D721Med (cell line): ENCODE measurements around the gene FAM43B.

Source experiments
- DNase-seq: peaks from one replicate; pipeline ENCODE4 v3.0.0; 2011; ENCODE audit warnings: low spot score; ENCODE audit not compliant: insufficient read length
- FAIRE-seq: peaks from 2 replicates; lab custom pipeline; 2011; peaks lifted over from hg19 to GRCh38; lab: Jason Lieb, UNC
- CTCF ChIP-seq: IDR thresholded peaks from 2 replicates; pipeline ENCODE4 v1.5.1; 2012; ENCODE audit warnings: mild to moderate bottlenecking, control low read depth; ENCODE audit not compliant: insufficient read depth; ENCODE audit errors: missing control alignments

Gene FAM43B

GRCh38 chr1:20534659-20535417, 17.5 kb upstream of the FAM43B start:
- DNase-seq, result no peak
- TF ChIP-seq CTCF, result no peak
- FAIRE-seq, result no peak

GRCh38 chr1:20538227-20538626, 14.1 kb upstream of the FAM43B start:
- DNase-seq (no peak), FAIRE-seq (no peak)
- no peak for TF ChIP-seq CTCF

GRCh38 chr1:20538760-20539551, 13.4 kb upstream of the FAM43B start:
- no peak for FAIRE-seq
- DNase-seq, result no peak
- TF ChIP-seq CTCF, result no peak

GRCh38 chr1:20540281-20540680, 12.1 kb upstream of the FAM43B start:
- DNase-seq (no peak), FAIRE-seq (no peak)
- TF ChIP-seq CTCF, result no peak

- no peak for FAIRE-seq
- no peak for TF ChIP-seq CTCF
- DNase-seq, result no peak
These were observed 5.7 kb upstream of the FAM43B start for GRCh38 chr1:20546637-20547036.

- FAIRE-seq, result no peak
- DNase-seq, result no peak
- no peak for TF ChIP-seq CTCF
These were observed 1.2 kb upstream of the FAM43B start for GRCh38 chr1:20551161-20551560.

- DNase-seq, result no peak
- no peak for FAIRE-seq
- TF ChIP-seq CTCF, result no peak
These were observed 514 bp downstream of the FAM43B start for GRCh38 chr1:20552728-20553445.
